ENCODE data around the gene ZNF334. TPM values are rescaled to one million over a fixed set of nuclear protein-coding genes. Genes with fewer than 3 reads are reported as not detected.

ZNF334 gene
- polyA plus RNA-seq, 2 of the 4 experiments (the other 2 are of a cell fraction): not detected

DNA sequence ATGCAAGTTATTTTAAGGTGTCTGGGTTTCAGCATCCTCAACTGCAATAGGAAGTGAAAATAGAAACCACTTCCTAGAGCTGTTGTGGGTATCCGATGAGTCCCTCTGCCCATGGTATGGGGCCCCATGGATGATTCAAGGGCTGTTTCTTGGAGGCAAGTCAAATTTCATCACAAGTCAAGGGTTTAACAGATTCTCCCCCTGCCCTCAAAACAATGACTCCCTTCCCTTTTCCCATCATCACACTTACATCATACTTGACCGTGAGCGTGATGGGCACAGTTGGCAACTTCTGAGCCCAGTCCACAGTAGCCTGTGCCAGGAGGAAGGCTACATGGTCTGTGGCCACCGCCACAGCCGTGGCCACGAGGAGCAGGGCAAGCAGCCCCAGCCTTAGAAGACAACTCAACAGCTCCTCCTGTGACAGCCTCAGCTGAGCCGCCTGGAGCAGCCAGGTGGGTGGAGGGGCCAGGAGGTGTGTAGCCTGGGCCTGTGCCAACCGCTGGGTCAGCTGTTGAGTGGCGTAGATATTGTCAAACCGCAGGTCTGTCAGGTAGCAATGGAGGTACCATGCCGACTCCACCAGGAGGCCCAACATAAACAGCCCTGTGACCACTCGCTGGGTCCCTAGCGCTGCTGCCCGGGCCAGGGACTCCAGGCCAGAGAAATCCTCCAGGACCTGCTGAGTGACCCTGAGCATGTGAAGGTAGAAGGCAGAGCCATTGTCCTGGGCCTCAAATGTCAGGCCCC lies 31.9 kb upstream of the ZNF334 start:
- 35% methylated on average over 9 of the region's 14 CpGs for WGBS (ENCODE audit: missing lambda C conversion rate)
- ChIA-PET CTCF (interaction anchor here (1.7 to 5.0 kb wide), 2 partner anchors 17 to 136 kb away, joined by 12 to 21 read pairs; no protein-coding TSS in a partner anchor), POLR2A (no interaction called here)
- Histone ChIP-seq H3K4me2 (no peak overlapping the region), H3K9me3 (no peaks in the 10 kb centered on the region), H3K4me3 (no peak overlapping the region), H3K27ac (no peak overlapping the region), H3K4me1 (no peaks in the 10 kb centered on the region)
- ATAC-seq (no peak), FAIRE-seq (no peak), DNase-seq (ENCODE audit: low read depth in 1 of 2, low spot score in 1 of 2) (no peak)
- TF ChIP-seq EHF (CRISPR knock-in tag; IDR thresholded peaks at IDR 0.05): no peak
- no peak for TF ChIP-seq SMC3 (IDR thresholded peaks at IDR 0.05)
- TF ChIP-seq RAD21 (conservative IDR thresholded peaks at IDR 0.05 in 1 of 2, IDR thresholded peaks at IDR 0.05 in 1 of 2): no peak
- TF ChIP-seq CBX8 (IDR thresholded peaks at IDR 0.05): no peak
- TF ChIP-seq, protein P1, sequence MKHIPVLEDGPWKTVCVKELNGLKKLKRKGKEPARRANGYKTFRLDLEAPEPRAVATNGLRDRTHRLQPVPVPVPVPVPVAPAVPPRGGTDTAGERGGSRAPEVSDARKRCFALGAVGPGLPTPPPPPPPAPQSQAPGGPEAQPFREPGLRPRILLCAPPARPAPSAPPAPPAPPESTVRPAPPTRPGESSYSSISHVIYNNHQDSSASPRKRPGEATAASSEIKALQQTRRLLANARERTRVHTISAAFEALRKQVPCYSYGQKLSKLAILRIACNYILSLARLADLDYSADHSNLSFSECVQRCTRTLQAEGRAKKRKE (CRISPR knock-in tag; IDR thresholded peaks at IDR 0.05; ENCODE audit: low read depth): no peak
- no peak for TF ChIP-seq HDAC2 (IDR thresholded peaks at IDR 0.05)
- TF ChIP-seq EP300 (IDR thresholded peaks at IDR 0.05): no peak
- no peak for TF ChIP-seq HMGXB4 (CRISPR knock-in tag; IDR thresholded peaks at IDR 0.05; ENCODE audit: borderline replicate concordance)
- TF ChIP-seq, protein P2, sequence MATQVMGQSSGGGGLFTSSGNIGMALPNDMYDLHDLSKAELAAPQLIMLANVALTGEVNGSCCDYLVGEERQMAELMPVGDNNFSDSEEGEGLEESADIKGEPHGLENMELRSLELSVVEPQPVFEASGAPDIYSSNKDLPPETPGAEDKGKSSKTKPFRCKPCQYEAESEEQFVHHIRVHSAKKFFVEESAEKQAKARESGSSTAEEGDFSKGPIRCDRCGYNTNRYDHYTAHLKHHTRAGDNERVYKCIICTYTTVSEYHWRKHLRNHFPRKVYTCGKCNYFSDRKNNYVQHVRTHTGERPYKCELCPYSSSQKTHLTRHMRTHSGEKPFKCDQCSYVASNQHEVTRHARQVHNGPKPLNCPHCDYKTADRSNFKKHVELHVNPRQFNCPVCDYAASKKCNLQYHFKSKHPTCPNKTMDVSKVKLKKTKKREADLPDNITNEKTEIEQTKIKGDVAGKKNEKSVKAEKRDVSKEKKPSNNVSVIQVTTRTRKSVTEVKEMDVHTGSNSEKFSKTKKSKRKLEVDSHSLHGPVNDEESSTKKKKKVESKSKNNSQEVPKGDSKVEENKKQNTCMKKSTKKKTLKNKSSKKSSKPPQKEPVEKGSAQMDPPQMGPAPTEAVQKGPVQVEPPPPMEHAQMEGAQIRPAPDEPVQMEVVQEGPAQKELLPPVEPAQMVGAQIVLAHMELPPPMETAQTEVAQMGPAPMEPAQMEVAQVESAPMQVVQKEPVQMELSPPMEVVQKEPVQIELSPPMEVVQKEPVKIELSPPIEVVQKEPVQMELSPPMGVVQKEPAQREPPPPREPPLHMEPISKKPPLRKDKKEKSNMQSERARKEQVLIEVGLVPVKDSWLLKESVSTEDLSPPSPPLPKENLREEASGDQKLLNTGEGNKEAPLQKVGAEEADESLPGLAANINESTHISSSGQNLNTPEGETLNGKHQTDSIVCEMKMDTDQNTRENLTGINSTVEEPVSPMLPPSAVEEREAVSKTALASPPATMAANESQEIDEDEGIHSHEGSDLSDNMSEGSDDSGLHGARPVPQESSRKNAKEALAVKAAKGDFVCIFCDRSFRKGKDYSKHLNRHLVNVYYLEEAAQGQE (IDR thresholded peaks at IDR 0.05): no peak
- no peak for TF ChIP-seq CBX2 (IDR thresholded peaks at IDR 0.05; ENCODE audit: borderline replicate concordance, low read depth)
- no peak for TF ChIP-seq RFX5 (IDR thresholded peaks at IDR 0.05)
- TF ChIP-seq, protein P3, sequence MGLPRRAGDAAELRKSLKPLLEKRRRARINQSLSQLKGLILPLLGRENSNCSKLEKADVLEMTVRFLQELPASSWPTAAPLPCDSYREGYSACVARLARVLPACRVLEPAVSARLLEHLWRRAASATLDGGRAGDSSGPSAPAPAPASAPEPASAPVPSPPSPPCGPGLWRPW (IDR thresholded peaks at IDR 0.05): no peak

DNA sequence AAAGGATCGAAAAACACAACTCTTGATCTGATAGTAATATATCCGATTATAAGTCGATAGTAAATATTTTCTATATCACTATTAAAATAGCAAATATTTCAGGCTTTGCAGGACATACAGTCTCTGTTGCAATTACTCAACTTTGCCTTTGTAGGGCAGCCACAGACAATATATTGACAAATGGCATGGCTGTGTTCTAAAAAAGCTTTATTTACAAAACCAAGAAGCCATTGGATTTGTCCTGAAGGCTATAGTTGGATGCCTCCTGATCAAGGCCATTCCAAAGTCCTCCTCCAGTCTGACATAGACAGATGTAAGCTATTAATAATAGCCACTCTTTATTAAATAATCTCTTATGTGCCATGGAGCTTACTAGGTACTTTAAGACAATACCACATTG lies 31.2 kb upstream of the ZNF334 start:
- 1% methylated on average over 3 of the region's 3 CpGs for WGBS (ENCODE audit: missing lambda C conversion rate)
- ChIA-PET POLR2A (no interaction called here), CTCF (interaction anchor here (1.7 to 5.0 kb wide), 2 partner anchors 17 to 137 kb away, joined by 12 to 21 read pairs; no protein-coding TSS in a partner anchor)
- FAIRE-seq (no peak), ATAC-seq (no peak), DNase-seq (ENCODE audit: low read depth in 1 of 2, low spot score in 1 of 2) (no peak)
- no peak overlapping the region for H3K27ac ChIP-seq
- H3K4me3 ChIP-seq: no peak overlapping the region
- H3K9me3 ChIP-seq: no peaks in the 10 kb centered on the region
- H3K4me1 ChIP-seq: no peaks in the 10 kb centered on the region
- TF ChIP-seq CEBPB (IDR thresholded peaks at IDR 0.05) (no peak), FOSL2 (IDR thresholded peaks at IDR 0.05) (no peak), FOSL2 (CRISPR knock-in tag; IDR thresholded peaks at IDR 0.05) (no peak), MAZ (IDR thresholded peaks at IDR 0.05; ENCODE audit: borderline replicate concordance, low read depth, low read length) (no peak), TFCP2L1 (CRISPR knock-in tag; IDR thresholded peaks at IDR 0.05) (no peak), FOSB (CRISPR knock-in tag; IDR thresholded peaks at IDR 0.05) (no peak), GATA3 (IDR thresholded peaks at IDR 0.05; ENCODE audit: borderline replicate concordance) (no peak), EHF (CRISPR knock-in tag; IDR thresholded peaks at IDR 0.05) (no peak), SMC3 (IDR thresholded peaks at IDR 0.05) (no peak), CBX8 (IDR thresholded peaks at IDR 0.05) (no peak), CBX2 (IDR thresholded peaks at IDR 0.05; ENCODE audit: borderline replicate concordance, low read depth) (no peak), CHD4 (IDR thresholded peaks at IDR 0.05; ENCODE audit: borderline replicate concordance) (no peak), ZC3H11A (IDR thresholded peaks at IDR 0.05) (no peak)
- TF ChIP-seq, protein P4, sequence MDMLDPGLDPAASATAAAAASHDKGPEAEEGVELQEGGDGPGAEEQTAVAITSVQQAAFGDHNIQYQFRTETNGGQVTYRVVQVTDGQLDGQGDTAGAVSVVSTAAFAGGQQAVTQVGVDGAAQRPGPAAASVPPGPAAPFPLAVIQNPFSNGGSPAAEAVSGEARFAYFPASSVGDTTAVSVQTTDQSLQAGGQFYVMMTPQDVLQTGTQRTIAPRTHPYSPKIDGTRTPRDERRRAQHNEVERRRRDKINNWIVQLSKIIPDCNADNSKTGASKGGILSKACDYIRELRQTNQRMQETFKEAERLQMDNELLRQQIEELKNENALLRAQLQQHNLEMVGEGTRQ (IDR thresholded peaks at IDR 0.05): no peak
- TF ChIP-seq, protein P5, sequence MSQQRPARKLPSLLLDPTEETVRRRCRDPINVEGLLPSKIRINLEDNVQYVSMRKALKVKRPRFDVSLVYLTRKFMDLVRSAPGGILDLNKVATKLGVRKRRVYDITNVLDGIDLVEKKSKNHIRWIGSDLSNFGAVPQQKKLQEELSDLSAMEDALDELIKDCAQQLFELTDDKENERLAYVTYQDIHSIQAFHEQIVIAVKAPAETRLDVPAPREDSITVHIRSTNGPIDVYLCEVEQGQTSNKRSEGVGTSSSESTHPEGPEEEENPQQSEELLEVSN (IDR thresholded peaks at IDR 0.05; ENCODE audit: borderline replicate concordance, low read depth): no peak
- H3K4me2 ChIP-seq: no peak overlapping the region
